OCI-LY1 (cell line): Measurements from ENCODE around the gene CFL1.

Experiments used
- CTCF ChIP-seq: fragments of 200-600 bp; sonication (generic), shearing (Covaris generic); IDR thresholded peaks from 2 replicates; pipeline ENCODE4 v1.5.1; 2017; ENCODE audit warnings: mild to moderate bottlenecking, antibody characterized with exemption, low read length, moderate library complexity, mixed read lengths
- EZH2 ChIP-seq: fragments of 200-600 bp; sonication (generic), shearing (Covaris generic); IDR thresholded peaks from 2 replicates; pipeline ENCODE4 v1.8.0; 2017; ENCODE audit warnings: borderline replicate concordance, mixed run types, mild to moderate bottlenecking, antibody characterized with exemption, low read length, moderate library complexity, mixed read lengths

- TF ChIP-seq CTCF (no peak), EZH2 (no peak)
Measured at GRCh38 chr11:65867284-65868071, 9.5 kb upstream of the CFL1 start.
